ENCODE measurements around the gene REST.

GRCh38 chr4:56879996-56880395 is 27.7 kb upstream of the REST start:
- TF ChIP-seq CTCF (IDR thresholded peaks at IDR 0.05) (no peak), POLR2AphosphoS5 (IDR thresholded peaks at IDR 0.05; ENCODE audit: low read depth, low read length) (no peak), REST (IDR thresholded peaks at IDR 0.05; ENCODE audit: insufficient read depth in 1 of 2, low read depth in 2 of 2, low read length in 1 of 2) (no peak), SIN3A (IDR thresholded peaks at IDR 0.05; ENCODE audit: borderline replicate concordance, insufficient read depth, low read depth, low read length) (no peak), TCF7L2 (IDR thresholded peaks at IDR 0.05; ENCODE audit: low read depth, low read length) (no peak)

All from Panc1 (cell line).